NCI-H82 treated with DMSO at 0.1 percent for 48 hours (cell line): ENCODE results near the gene SLC43A3.
"Not testable (repeated sequence)": the region's sequence is repeated elsewhere in the genome, so short reads cannot be mapped to it uniquely, and the experiment has no call there.

ENCODE experiments used
- DNase-seq: peaks from one replicate; lab custom pipeline; 2025; ENCODE audit not compliant: unreplicated experiment; lab: John Stamatoyannopoulos, UW

SLC43A3 gene

GRCh38 chr11:57407941-57408475 is 18.9 kb downstream of the SLC43A3 start:
- no peak for DNase-seq

GRCh38 chr11:57407010-57407920 is 19.7 kb downstream of the SLC43A3 start:
- no peak for DNase-seq

GRCh38 chr11:57406337-57406904 is 20.5 kb downstream of the SLC43A3 start:
- DNase-seq, result no peak

GRCh38 chr11:57405271-57405860 is 21.6 kb downstream of the SLC43A3 start:
- no peak for DNase-seq

- DNase-seq, result no peak
These were observed 23.1 kb downstream of the SLC43A3 start for GRCh38 chr11:57403802-57404147.

- DNase-seq, result not testable (repeated sequence)
These were observed 23.7 kb downstream of the SLC43A3 start for GRCh38 chr11:57403003-57403801.

- DNase-seq, result no peak
These were observed 24.5 kb downstream of the SLC43A3 start for GRCh38 chr11:57402188-57403002.

GRCh38 chr11:57399972-57400578 is 26.8 kb downstream of the SLC43A3 start:
- no peak for DNase-seq

GRCh38 chr11:57399221-57399620 is 27.7 kb downstream of the SLC43A3 start:
- no peak for DNase-seq

- no peak for DNase-seq
These were observed 29.4 kb downstream of the SLC43A3 start for GRCh38 chr11:57397394-57397990.

- DNase-seq, result no peak
These were observed 30.2 kb downstream of the SLC43A3 start for GRCh38 chr11:57396744-57397143.

GRCh38 chr11:57395905-57396623 is 30.9 kb downstream of the SLC43A3 start:
- DNase-seq, result no peak

GRCh38 chr11:57394203-57394965 is 32.5 kb downstream of the SLC43A3 start:
- DNase-seq, result no peak

- no peak for DNase-seq
These were observed 34.2 kb downstream of the SLC43A3 start for GRCh38 chr11:57392763-57393105.

- DNase-seq, result no peak
These were observed 34.7 kb downstream of the SLC43A3 start for GRCh38 chr11:57392066-57392762.

GRCh38 chr11:57391539-57391938 is 35.4 kb downstream of the SLC43A3 start:
- DNase-seq, result no peak

- no peak for DNase-seq
These were observed 35.8 kb downstream of the SLC43A3 start for GRCh38 chr11:57391111-57391510.

- DNase-seq, result no peak
These were observed 36.4 kb downstream of the SLC43A3 start, which contains the start of gene PRG2 for GRCh38 chr11:57390535-57390934. TSS of gene PRG2 (minus strand) at chr11:57390650. CDS start at chr11:57389944, 706 bp downstream.
